Measurements from ENCODE around the gene UQCRQ.

DNA sequence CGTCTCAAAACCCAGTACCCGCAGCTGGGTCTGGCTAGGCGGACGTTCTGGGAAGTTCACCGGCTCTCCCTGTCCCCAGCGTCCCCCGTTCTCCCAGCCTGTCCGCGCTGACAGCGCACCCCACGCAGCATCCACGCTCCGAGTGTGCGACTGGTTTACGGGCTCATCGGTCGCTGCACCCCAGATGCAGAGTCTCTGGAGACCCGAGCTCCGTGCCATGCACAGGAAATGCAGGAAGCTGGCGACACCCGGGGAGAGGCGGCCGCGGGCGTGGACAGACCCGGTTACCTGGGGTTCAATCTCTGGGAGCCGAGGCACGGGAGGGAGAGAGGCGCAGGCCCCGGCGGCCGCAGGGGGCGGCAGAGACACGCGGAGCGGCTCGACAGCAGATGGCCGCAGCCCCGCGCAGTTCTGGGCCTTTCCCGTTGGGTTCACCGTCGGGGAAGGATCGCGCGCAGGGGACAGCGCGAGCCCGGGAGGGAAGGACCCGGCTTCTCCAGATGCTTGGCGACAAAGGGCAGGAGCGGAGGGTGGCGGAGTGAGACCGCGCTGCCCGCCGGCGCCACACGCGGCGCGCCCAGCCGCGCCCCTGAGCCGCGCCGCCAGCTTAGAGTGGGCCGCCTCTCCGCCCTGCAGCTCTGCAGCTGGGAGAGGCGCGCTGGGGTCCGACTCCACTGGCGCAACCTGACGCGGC is 36.6 kb upstream of the UQCRQ start:
- TF ChIP-seq, protein P1, sequence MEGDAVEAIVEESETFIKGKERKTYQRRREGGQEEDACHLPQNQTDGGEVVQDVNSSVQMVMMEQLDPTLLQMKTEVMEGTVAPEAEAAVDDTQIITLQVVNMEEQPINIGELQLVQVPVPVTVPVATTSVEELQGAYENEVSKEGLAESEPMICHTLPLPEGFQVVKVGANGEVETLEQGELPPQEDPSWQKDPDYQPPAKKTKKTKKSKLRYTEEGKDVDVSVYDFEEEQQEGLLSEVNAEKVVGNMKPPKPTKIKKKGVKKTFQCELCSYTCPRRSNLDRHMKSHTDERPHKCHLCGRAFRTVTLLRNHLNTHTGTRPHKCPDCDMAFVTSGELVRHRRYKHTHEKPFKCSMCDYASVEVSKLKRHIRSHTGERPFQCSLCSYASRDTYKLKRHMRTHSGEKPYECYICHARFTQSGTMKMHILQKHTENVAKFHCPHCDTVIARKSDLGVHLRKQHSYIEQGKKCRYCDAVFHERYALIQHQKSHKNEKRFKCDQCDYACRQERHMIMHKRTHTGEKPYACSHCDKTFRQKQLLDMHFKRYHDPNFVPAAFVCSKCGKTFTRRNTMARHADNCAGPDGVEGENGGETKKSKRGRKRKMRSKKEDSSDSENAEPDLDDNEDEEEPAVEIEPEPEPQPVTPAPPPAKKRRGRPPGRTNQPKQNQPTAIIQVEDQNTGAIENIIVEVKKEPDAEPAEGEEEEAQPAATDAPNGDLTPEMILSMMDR (IDR thresholded peaks at IDR 0.05): peak; percentile 90 to 95 (median 92)
- no peak for TF ChIP-seq POLR2A (IDR thresholded peaks at IDR 0.05)

All from upper lobe of left lung (tissue), 4 donors.